ENCODE results near the gene RAP1GAP2. TPM values are rescaled to one million over a fixed set of nuclear protein-coding genes. Genes with fewer than 3 reads are reported as not detected.

Gene RAP1GAP2
- total and polyA plus RNA-seq, 2 of the 8 experiments (the other 6 are each of a cell fraction or from before 2014, with no cell fraction given): 24.0 to 63.8 TPM

GRCh38 chr17:2860045-2860444 is 63.8 kb downstream of the RAP1GAP2 start:
- H3K56ac ChIP-seq (replicated peaks; ENCODE audit: insufficient read length, low read depth, low read length): no peak overlapping the region
- H2BK20ac ChIP-seq (ENCODE audit: low read length): no peak overlapping the region
- H2AK5ac ChIP-seq (ENCODE audit: low read depth, low read length): no peak overlapping the region
- ChIA-PET POLR2A (ENCODE audit: partially characterized antibody) (interaction anchor here (1.0 kb wide), 2 partner anchors 24 to 83 kb away, joined by 3 read pairs; no protein-coding TSS in a partner anchor), CTCF (ENCODE audit: partially characterized antibody) (interaction anchor here (2.9 to 6.9 kb wide), 3 partner anchors 10 to 71 kb away, joined by 17 to 50 read pairs (median 23); no protein-coding TSS in a partner anchor)
- FAIRE-seq (no peak), DNase-seq (ENCODE audit: low read depth in 1 of 2, low spot score in 2 of 2) (no peak)
- peaks cover 33 to 90% of the 10 kb centered on the region in 2 experiments for H3K79me2 ChIP-seq (ENCODE audit: control insufficient read depth in 1 of 2, insufficient read depth in 2 of 2, low read length in 2 of 2)
- H2BK5ac ChIP-seq (ENCODE audit: low read depth, low read length): peak overlapping the region; percentile 10; the same call in 1 of the 2 replicates
- H3K9ac ChIP-seq (replicated peaks in 1 of 4; ENCODE audit: extremely low read depth in 1 of 4, low read depth in 3 of 4, low read length in 3 of 4): no peak overlapping the region
- peaks cover 4 to 33% (median 17%) of the 10 kb centered on the region in 4 experiments for H3K4me1 ChIP-seq (replicated peaks in 1 of 4; ENCODE audit: control insufficient read depth in 3 of 4, insufficient read depth in 4 of 4, low read length in 3 of 4)
- H3K4me3 ChIP-seq (ENCODE audit: extremely low read depth in 1 of 4, insufficient read depth in 2 of 4, low read depth in 3 of 4, low read length in 4 of 4): no peak overlapping the region
- H3K4me2 ChIP-seq (ENCODE audit: insufficient read depth in 1 of 2, low read depth in 2 of 2, low read length in 2 of 2): no peak overlapping the region
- H3K4ac ChIP-seq (replicated peaks; ENCODE audit: insufficient read length, low read depth, low read length): no peak overlapping the region
- peaks cover 10 to 22% of the 10 kb centered on the region in 2 experiments for H4K20me1 ChIP-seq (replicated peaks in 1 of 2; ENCODE audit: control insufficient read depth in 1 of 2, insufficient read depth in 2 of 2, low read length in 2 of 2)
- WGBS, 2 experiments (ENCODE audit: extremely low coverage in 1 of 2, insufficient coverage in 1 of 2, insufficient read length in 1 of 2, insufficient replicate concordance in 2 of 2, low coverage in 1 of 2, low lambda C conversion rate in 2 of 2, missing lambda C conversion rate in 1 of 2): 91% methylated on average over 4 of the region's 4 CpGs; no CpG with 5 or more reads in 1 of the 2 experiments
- H2BK15ac ChIP-seq (ENCODE audit: low read length): peak overlapping the region; percentile 8; the same call in 1 of the 2 replicates
- H4K8ac ChIP-seq (ENCODE audit: extremely low read depth, insufficient read depth, low read length): no peak overlapping the region
- no peak overlapping the region for H2AFZ ChIP-seq (ENCODE audit: low read length)
- H4K5ac ChIP-seq (ENCODE audit: insufficient read length, low read depth, low read length): no peak overlapping the region
- no peak overlapping the region for H2BK120ac ChIP-seq (replicated peaks; ENCODE audit: low read depth, low read length)
- H2BK12ac ChIP-seq (ENCODE audit: low read depth, low read length): no peak overlapping the region
- no peak overlapping the region for H3K27ac ChIP-seq (ENCODE audit: low read depth, low read length)
- no peak overlapping the region for H3K23ac ChIP-seq (ENCODE audit: insufficient read length)
- H3K9me3 ChIP-seq (ENCODE audit: insufficient read depth in 2 of 2, low read depth in 1 of 2, low read length in 1 of 2): no peaks in the 10 kb centered on the region
- peaks cover 26% of the 10 kb centered on the region for H3K79me1 ChIP-seq (ENCODE audit: low read depth, low read length)
- no peak overlapping the region for H4K91ac ChIP-seq (replicated peaks; ENCODE audit: insufficient read length, low read length)
- no peaks in the 10 kb centered on the region for H3K27me3 ChIP-seq (replicated peaks in 1 of 4; ENCODE audit: control insufficient read depth in 3 of 4, extremely low read depth in 1 of 4, insufficient read depth in 3 of 4, low read length in 3 of 4)
- no peaks in the 10 kb centered on the region for H3K36me3 ChIP-seq (ENCODE audit: control insufficient read depth in 2 of 4, insufficient read depth in 4 of 4, low read length in 3 of 4)
- H3K23me2 ChIP-seq (ENCODE audit: low read depth, low read length): peaks cover under 1% of the 10 kb centered on the region; the same call in 1 of the 2 replicates
- no peak overlapping the region; the same call in 1 of the 2 replicates for H3K18ac ChIP-seq (ENCODE audit: extremely low read depth, low read length)
- no peak overlapping the region for H3K14ac ChIP-seq (ENCODE audit: insufficient read length)
- TF ChIP-seq BCL11A (IDR thresholded peaks at IDR 0.05; ENCODE audit: low read depth in 2 of 2, low read length in 2 of 2) (no peak), SUZ12 (IDR thresholded peaks at IDR 0.05; ENCODE audit: low read length) (no peak), CREB1 (IDR thresholded peaks at IDR 0.05) (no peak), SRF (IDR thresholded peaks at IDR 0.05; ENCODE audit: low read depth, low read length) (no peak), ZNF274 (IDR thresholded peaks at IDR 0.05; ENCODE audit: borderline replicate concordance, extremely low read depth, low read length) (no peak), SIRT6 (IDR thresholded peaks at IDR 0.05; ENCODE audit: low read length) (no peak), EP300 (IDR thresholded peaks at IDR 0.05; ENCODE audit: borderline replicate concordance in 1 of 2, low read depth in 2 of 2, low read length in 2 of 2) (no peak), MAX (IDR thresholded peaks at IDR 0.05) (no peak), HDAC2 (IDR thresholded peaks at IDR 0.05; ENCODE audit: borderline replicate concordance in 1 of 2, low read depth in 2 of 2, low read length in 2 of 2) (no peak)
